AG04450 (cell line): ENCODE data around the gene INCA1. TPM values are rescaled to one million over a fixed set of nuclear protein-coding genes. Genes with fewer than 3 reads are reported as not detected.

Source experiments
- CTCF ChIA-PET: fragments of 300-600, 350-600 bp; formaldehyde crosslinking; extraction: SDS; loops from one replicate; lab custom pipeline; 2022; ENCODE audit warnings: antibody characterized with exemption, inconsistent platforms; lab: Charles Lee
- POLR2A ChIA-PET: fragments of 350-600 bp; formaldehyde crosslinking; extraction: SDS; loops from one replicate; lab custom pipeline; 2021; ENCODE audit warnings: antibody characterized with exemption, inconsistent platforms; lab: Yijun Ruan, JAX
- DNase-seq: peaks from one replicate; pipeline ENCODE4 v3.0.0-alpha.2; 2011; ENCODE audit warnings: low read depth, low spot score
- H3K27ac ChIP-seq: one replicate; pipeline ENCODE4 v1.5.1; 2012; ENCODE audit warnings: low read depth, low read length, control low read depth
- H3K27me3 ChIP-seq: one replicate; pipeline ENCODE4 v1.6.0; 2012; ENCODE audit warnings: low read length; ENCODE audit not compliant: control insufficient read depth, insufficient read depth
- H3K4me3 ChIP-seq: 2 replicates; pipeline ENCODE4 v1.5.1; 2011; ENCODE audit warnings: mild to moderate bottlenecking, low read depth, low read length, control low read depth
- H3K9me3 ChIP-seq: 2 replicates; pipeline ENCODE4 v1.5.1; 2012; ENCODE audit warnings: low read length; ENCODE audit not compliant: control insufficient read depth, insufficient read depth
- CTCF ChIP-seq: IDR thresholded peaks from 2 replicates; pipeline ENCODE4 v1.5.1; 2011; ENCODE audit warnings: low read depth, low read length, control low read depth, inconsistent platforms
- polyA plus RNA-seq: library from polyadenylated mRNA; depleted of rRNA; stranded (reverse); fragments of >200 nt; gene quantifications from 2 replicates; pipeline ENCODE4 v1.2.3, GENCODE V29; 2011

INCA1 gene
- polyA plus RNA-seq, 1 experiment, result 0.29 TPM

- POLR2A ChIA-PET, result interaction anchor here (0.5 kb wide), 1 partner anchor 275 kb away, joined by 3 read pairs; no protein-coding TSS in a partner anchor
- Histone ChIP-seq H3K4me3 (no peak overlapping the region), H3K9me3 (no peaks in the 10 kb centered on the region), H3K27me3 (no peaks in the 10 kb centered on the region), H3K27ac (no peak overlapping the region)
- CTCF ChIA-PET, result interaction anchor here (0.7 to 1.6 kb wide), 2 partner anchors 16 to 64 kb away, joined by 3 to 5 read pairs; no protein-coding TSS in a partner anchor
- DNase-seq, result no peak
- TF ChIP-seq CTCF, result no peak
These were observed 23.8 kb downstream of the INCA1 start for GRCh38 chr17:4973256-4974114.

GRCh38 chr17:4972752-4973151 is 24.6 kb downstream of the INCA1 start:
- POLR2A ChIA-PET, result no interaction called here
- CTCF ChIA-PET, result interaction anchor here (0.7 kb wide), 1 partner anchor 15 kb away, joined by 3 read pairs; no protein-coding TSS in a partner anchor
- TF ChIP-seq CTCF, result no peak

GRCh38 chr17:4972322-4972721 is 25.0 kb downstream of the INCA1 start:
- Histone ChIP-seq H3K27me3 (no peaks in the 10 kb centered on the region), H3K9me3 (no peaks in the 10 kb centered on the region; the same call in 1 of the 2 replicates), H3K27ac (no peak overlapping the region), H3K4me3 (no peak overlapping the region)
- no peak for DNase-seq
- TF ChIP-seq CTCF, result no peak
- POLR2A ChIA-PET, result no interaction called here
- CTCF ChIA-PET, result interaction anchor here (2.3 kb wide), 1 partner anchor 8 kb away, joined by 13 read pairs; no protein-coding TSS in a partner anchor

More at GRCh38 chr17:4972752-4973151, 24.6 kb downstream of the INCA1 start:
- Histone ChIP-seq H3K27ac (no peak overlapping the region), H3K27me3 (no peaks in the 10 kb centered on the region), H3K4me3 (no peak overlapping the region), H3K9me3 (no peaks in the 10 kb centered on the region; the same call in 1 of the 2 replicates)
- no peak for DNase-seq

- no peak for DNase-seq
- Histone ChIP-seq H3K4me3 (no peak overlapping the region), H3K9me3 (peaks cover 1% of the 10 kb centered on the region; the same call in 1 of the 2 replicates), H3K27me3 (no peaks in the 10 kb centered on the region), H3K27ac (no peak overlapping the region)
- no peak for TF ChIP-seq CTCF
- POLR2A ChIA-PET, result no interaction called here
- CTCF ChIA-PET, result interaction anchor here (0.7 to 2.3 kb wide), 2 partner anchors 8 to 69 kb away, joined by 5 to 13 read pairs; partner anchors contain the start of gene CHRNE
These were observed 25.5 kb downstream of the INCA1 start for GRCh38 chr17:4971826-4972225.

- Histone ChIP-seq H3K27ac (peak overlapping the region; percentile 98), H3K27me3 (no peaks in the 10 kb centered on the region), H3K4me3 (no peak overlapping the region), H3K9me3 (peaks cover 5% of the 10 kb centered on the region; the same call in 1 of the 2 replicates)
- no peak for DNase-seq
- TF ChIP-seq CTCF, result no peak
- POLR2A ChIA-PET, result no interaction called here
- CTCF ChIA-PET, result interaction anchor here (1.2 to 2.3 kb wide), 3 partner anchors 10 to 61 kb away, joined by 6 to 13 read pairs (median 6); partner anchors contain the start of gene CAMTA2
These were observed 27.0 kb downstream of the INCA1 start for GRCh38 chr17:4970273-4970672.
